Airway epithelial cell (primary cell): ENCODE data around the gene DHX8. TPM values are rescaled to one million over a fixed set of nuclear protein-coding genes. Genes with fewer than 3 reads are reported as not detected.

Experiments
- total RNA-seq: library from RNA; depleted of rRNA; stranded (reverse); fragments of >200 nt; gene quantifications from 2 replicates; pipeline ENCODE4 v1.2.3, GENCODE V29; 2015

The DHX8 gene
- 31.5 and 36.0 TPM in 2 replicates for total RNA-seq

DNA sequence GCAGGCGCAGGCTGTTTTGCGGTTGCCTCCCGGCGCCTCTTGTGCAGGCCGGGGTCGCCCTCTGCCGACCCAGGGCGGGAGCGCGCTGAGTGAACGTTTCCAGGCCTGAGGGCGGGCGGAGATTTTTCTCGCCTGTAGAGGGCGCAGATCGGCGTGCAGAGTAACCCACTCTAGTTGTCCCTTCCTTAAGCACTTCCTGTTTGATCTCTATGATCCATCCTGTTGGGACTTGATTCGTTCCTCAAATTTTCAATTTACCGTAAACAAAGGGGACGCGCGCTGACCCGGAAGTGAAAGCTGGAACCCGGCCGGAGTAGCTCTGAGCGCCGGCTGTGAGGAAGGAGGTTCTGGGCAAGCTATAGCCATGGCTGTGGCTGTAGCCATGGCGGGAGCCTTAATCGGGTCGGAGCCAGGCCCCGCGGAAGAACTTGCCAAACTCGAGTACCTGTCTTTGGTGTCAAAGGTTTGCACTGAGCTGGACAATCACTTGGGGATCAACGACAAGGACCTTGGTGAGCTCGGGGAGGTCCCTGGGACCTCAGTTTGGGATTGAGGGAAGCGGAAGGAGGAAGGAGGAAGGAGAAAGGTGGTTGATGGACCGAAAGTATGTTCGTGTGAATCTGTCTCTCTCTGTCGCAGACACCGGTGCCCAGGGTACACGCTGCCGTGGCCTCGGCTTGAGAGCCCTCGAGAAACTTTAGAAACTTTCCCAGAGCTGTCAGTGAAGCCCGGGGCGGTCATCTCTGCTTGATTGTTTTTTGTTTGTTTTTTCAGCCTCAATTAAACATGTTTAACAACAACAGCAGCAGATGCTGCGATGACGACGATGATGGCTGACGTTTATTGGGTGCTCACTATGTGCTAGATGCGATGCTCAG, at the start of gene DHX8:
DHX8 (plus strand) TSS at position 302 of the 878 bp plus-strand sequence; CDS start at position 365, 63 bp downstream.

DNA sequence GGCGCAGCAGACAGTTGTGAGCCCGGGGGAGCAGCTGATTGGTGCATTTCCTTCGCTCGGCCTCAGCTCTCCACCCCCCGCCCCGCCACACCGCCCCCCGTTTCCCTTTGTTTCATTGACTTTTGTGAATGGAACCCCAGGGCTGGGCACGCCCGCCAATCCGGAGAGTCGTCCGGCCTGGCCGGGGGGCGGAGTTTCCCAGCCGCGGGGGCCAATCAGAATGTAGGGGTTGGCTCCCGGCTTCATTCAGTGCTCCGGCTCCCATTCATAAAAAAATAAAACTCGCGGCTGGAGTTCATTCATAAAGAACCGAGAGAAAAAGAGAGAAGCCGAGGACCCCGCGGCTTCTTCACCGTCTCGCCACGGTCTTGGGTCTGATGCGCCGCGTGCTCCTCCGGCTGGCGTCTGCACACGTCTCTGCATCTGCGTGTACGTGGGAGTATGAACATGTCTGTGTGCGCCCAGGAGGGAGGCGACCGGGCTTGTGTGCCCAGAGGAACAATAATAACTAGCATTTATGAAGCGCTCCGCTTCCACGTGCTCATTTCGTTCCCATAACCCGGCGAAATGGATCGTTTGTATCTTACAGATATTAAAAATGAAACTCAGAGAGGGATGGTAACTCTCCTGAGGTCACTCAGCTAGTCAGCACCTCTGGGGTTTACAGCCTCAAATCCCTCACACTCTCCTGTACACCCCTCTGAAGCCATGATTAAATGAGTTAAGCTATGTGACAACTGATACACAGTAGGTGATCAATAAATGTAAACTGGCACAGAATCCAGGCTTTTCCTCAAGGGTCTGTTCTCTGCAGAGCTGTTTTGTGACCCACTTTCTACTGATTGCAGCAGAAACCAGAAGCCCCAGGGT, 62.8 kb downstream of the DHX8 start, which contains the start of gene ETV4:
ETV4 (minus strand) TSS at position 22 of the 870 bp plus-strand sequence. CDS start 723 bp downstream, outside the sequence.

Other genes with a start within 250 kb of the DHX8 start
- not detected in 2 replicates for gene RNU2-1, start 250.0 kb upstream of the DHX8 start, total RNA-seq
- gene ARL4D, start 85.0 kb upstream of the DHX8 start, total RNA-seq, result 33.8 and 39.8 TPM in 2 replicates
- 15.0 and 23.2 TPM in 2 replicates for gene ETV4, start 62.4 kb downstream of the DHX8 start, total RNA-seq
- 0.28 TPM in 1 of 2 replicates, not detected in the other for gene MEOX1, start 177.9 kb downstream of the DHX8 start, total RNA-seq